Naive thymus-derived CD4-positive, alpha-beta T cell (primary cell): Measurements from ENCODE around the gene UBR2. TPM values are rescaled to one million over a fixed set of nuclear protein-coding genes. Genes with fewer than 3 reads are reported as not detected.

Experiments used
- ATAC-seq: fragments of 150-1000 bp; cut with Tn5 transposase; 2 replicates; pipeline ENCODE4 v1.10.0; 2021; ENCODE audit warnings: mild to moderate bottlenecking, moderate library complexity
- CTCF ChIA-PET: fragments of 350-600 bp; sonication (Branson Sonifier 250); formaldehyde crosslinking; loops from one replicate; lab custom pipeline; 2021; ENCODE audit warnings: antibody characterized with exemption; lab: Charles Lee
- POLR2A ChIA-PET: fragments of 350-600 bp; sonication (Branson Sonifier 250); formaldehyde crosslinking; loops from one replicate; lab custom pipeline; 2021; ENCODE audit warnings: antibody characterized with exemption, inconsistent platforms; lab: Charles Lee
- DNase-seq, 9 donors: peaks; one replicate each; pipeline versions ENCODE4 v3.0.0 to v3.0.0-alpha.2; 2020 to 2022; ENCODE audit warnings: mixed read lengths in 1 of 9
- H3K27ac ChIP-seq: one replicate; pipeline ENCODE4 v1.7.0; 2013; ENCODE audit warnings: mild to moderate bottlenecking, low read depth, low read length, moderate library complexity
- H3K27me3 ChIP-seq, 2 donors: one replicate each; pipeline ENCODE4 v1.7.0; 2013; ENCODE audit warnings: low read length in 2 of 2, mild to moderate bottlenecking in 2 of 2, moderate library complexity in 2 of 2; ENCODE audit not compliant: control insufficient read depth in 2 of 2, insufficient read depth in 2 of 2
- H3K36me3 ChIP-seq, 3 experiments: 1 replicate in 2 of 3; 2 replicates in 1 of 3; pipeline ENCODE4 v1.7.0; 2013; ENCODE audit warnings: low read length in 3 of 3, mild to moderate bottlenecking in 3 of 3, moderate library complexity in 1 of 3; ENCODE audit not compliant: insufficient read depth in 3 of 3, control insufficient read depth in 2 of 3
- H3K4me1 ChIP-seq, 2 donors: one replicate each; pipeline ENCODE4 v1.7.0; 2013; ENCODE audit warnings: low read length in 2 of 2, mild to moderate bottlenecking in 2 of 2, moderate library complexity in 1 of 2; ENCODE audit not compliant: control insufficient read depth in 2 of 2, insufficient read depth in 2 of 2
- H3K4me3 ChIP-seq: 2 replicates; pipeline ENCODE4 v1.7.0; 2013; ENCODE audit warnings: mild to moderate bottlenecking, low read length
- H3K9me3 ChIP-seq, 3 experiments: 1 replicate in 2 of 3; 2 replicates in 1 of 3; pipeline ENCODE4 v1.7.0; 2013; ENCODE audit warnings: low read length in 3 of 3; ENCODE audit not compliant: control insufficient read depth in 2 of 3
- H3K27ac Mint-ChIP-seq, 9 donors: one replicate each; pipeline ENCODE4 v1.8.0; 2020 to 2022; ENCODE audit warnings: mixed read lengths in 9 of 9, mild to moderate bottlenecking in 8 of 9, moderate library complexity in 5 of 9, inconsistent platforms in 2 of 9
- H3K27me3 Mint-ChIP-seq, 5 donors: one replicate each; pipeline ENCODE4 v1.8.0; 2021 to 2022; ENCODE audit warnings: mixed read lengths in 5 of 5, mild to moderate bottlenecking in 1 of 5
- H3K36me3 Mint-ChIP-seq, 5 donors: one replicate each; pipeline ENCODE4 v1.8.0; 2020 to 2022; ENCODE audit warnings: mixed read lengths in 5 of 5, mild to moderate bottlenecking in 3 of 5, inconsistent platforms in 1 of 5
- H3K4me1 Mint-ChIP-seq, 7 donors: one replicate each; pipeline ENCODE4 v1.8.0; 2020 to 2022; ENCODE audit warnings: mixed read lengths in 7 of 7, mild to moderate bottlenecking in 3 of 7, inconsistent platforms in 1 of 7
- H3K4me3 Mint-ChIP-seq, 10 donors: one replicate each; pipeline ENCODE4 v1.8.0; 2020 to 2022; ENCODE audit warnings: mild to moderate bottlenecking in 10 of 10, mixed read lengths in 10 of 10, moderate library complexity in 6 of 10, inconsistent platforms in 2 of 10
- H3K9me3 Mint-ChIP-seq, 11 donors: one replicate each; pipeline ENCODE4 v1.8.0; 2020 to 2022; ENCODE audit warnings: mixed read lengths in 11 of 11, mild to moderate bottlenecking in 4 of 11, inconsistent platforms in 1 of 11, moderate library complexity in 1 of 11
- intact Hi-C, 2 donors: fragments of 100-400 bp; cut with micrococcal nuclease; formaldehyde crosslinking; loops; one replicate each; pipeline ENCODE4 v1.15.1; 2023
- polyA plus RNA-seq, 2 donors: library from polyadenylated mRNA; unstranded; fragments of 300-500 nt; fragmentation: Illumina TruSeq; gene quantifications; one replicate each; pipeline ENCODE4 v1.2.3, GENCODE V29; 2021
- total RNA-seq, 6 experiments: library from RNA in 5 of 6; stranded (reverse) in 5 of 6; gene quantifications; 1 replicate in 5 of 6; 2 replicates in 1 of 6; pipeline ENCODE4 v1.2.3 and lab custom pipeline; 2021 to 2026

UBR2 gene
- total and polyA plus RNA-seq, 7 experiments from 2014 or later, result 10.1 to 45.5 (median 37.0) TPM

- ATAC-seq, result no peak
- CTCF ChIA-PET, result interaction anchor here (1.5 kb wide), 1 partner anchor 13 kb away, joined by 4 read pairs; no protein-coding TSS in a partner anchor
Observed at GRCh38 chr6:42674780-42675179, 111.0 kb downstream of the UBR2 start.

GRCh38 chr6:42679358-42679757 lies 115.5 kb downstream of the UBR2 start:
- DNase-seq (no peak), ATAC-seq (no peak)
- ChIA-PET POLR2A (interaction anchor here (0.6 to 0.9 kb wide), 3 partner anchors 10 to 672 kb away, joined by 3 read pairs; no protein-coding TSS in a partner anchor), CTCF (no interaction called here)
- Histone ChIP-seq H3K27ac (no peak overlapping the region), H3K36me3 (peaks cover 17 to 82% (median 54%) of the 10 kb centered on the region in 3 experiments), H3K4me1 (no peaks in the 10 kb centered on the region), H3K9me3 (no peaks in the 10 kb centered on the region), H3K27me3 (no peaks in the 10 kb centered on the region), H3K4me3 (no peak overlapping the region)
- Mint-ChIP-seq H3K4me3 (no peak overlapping the region), H3K9me3 (no peaks in the 10 kb centered on the region), H3K36me3 (peaks cover 21 to 64% (median 37%) of the 10 kb centered on the region in 5 donors), H3K4me1 (no peaks in the 10 kb centered on the region), H3K27me3 (no peaks in the 10 kb centered on the region), H3K27ac (peak overlapping the region in 3 of 9 donors; percentile 14 to 42 (median 21))
- intact Hi-C loops, result no loop called here

More at GRCh38 chr6:42674780-42675179, 111.0 kb downstream of the UBR2 start:
- H3K36me3 ChIP-seq, result peaks cover 18 to 95% (median 55%) of the 10 kb centered on the region in 3 experiments
- no peaks in the 10 kb centered on the region for H3K4me1 ChIP-seq
- no peak overlapping the region for H3K27ac ChIP-seq
- DNase-seq, result no peak
- H3K4me3 ChIP-seq, result no peak overlapping the region
- Mint-ChIP-seq H3K4me3 (no peak overlapping the region), H3K27me3 (no peaks in the 10 kb centered on the region), H3K27ac (peak overlapping the region in 2 of 9 donors; percentile 25 to 38), H3K36me3 (peaks cover 26 to 71% (median 43%) of the 10 kb centered on the region in 5 donors), H3K9me3 (no peaks in the 10 kb centered on the region), H3K4me1 (no peaks in the 10 kb centered on the region)
- H3K27me3 ChIP-seq, result no peaks in the 10 kb centered on the region
- H3K9me3 ChIP-seq, result no peaks in the 10 kb centered on the region
- intact Hi-C loops, result no loop called here
- POLR2A ChIA-PET, result interaction anchor here (1.1 kb wide), 1 partner anchor 12 kb away, joined by 8 read pairs; no protein-coding TSS in a partner anchor

DNA sequence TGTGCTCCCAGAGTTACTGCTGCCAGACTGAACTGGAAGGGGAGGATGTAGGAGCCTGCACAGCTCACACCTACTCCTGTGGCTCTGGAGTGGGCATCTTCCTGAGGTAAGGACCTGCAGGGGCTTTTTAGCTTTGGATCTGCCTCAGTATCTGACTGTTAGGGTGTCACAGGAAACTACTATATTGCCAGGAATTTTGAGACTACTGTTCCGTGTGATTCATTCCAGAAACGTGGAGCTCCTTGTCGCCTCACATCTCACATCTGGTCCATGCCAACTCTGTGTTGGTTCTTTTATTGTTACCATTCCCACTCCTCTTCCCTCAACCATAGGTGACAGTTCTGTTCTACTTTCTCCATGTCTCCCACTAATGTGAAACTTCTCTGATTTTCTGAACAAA lies 124.5 kb downstream of the UBR2 start:
- no peak for ATAC-seq
- ChIA-PET POLR2A (interaction anchor here (1.0 to 1.1 kb wide), 2 partner anchors 37 to 203 kb away, joined by 3 read pairs; a partner anchor contains a TSS), CTCF (interaction anchor here (0.8 to 2.2 kb wide), 2 partner anchors 16 to 37 kb away, joined by 3 to 9 read pairs; no protein-coding TSS in a partner anchor)
- Mint-ChIP-seq H3K4me3 (no peak overlapping the region), H3K4me1 (peaks cover 10 to 41% (median 26%) of the 10 kb centered on the region in 7 donors), H3K27ac (peak overlapping the region in 6 of 9 donors; percentile 24 to 87 (median 41)), H3K9me3 (peaks cover 0 to 5% (median 0%) of the 10 kb centered on the region in 11 donors), H3K27me3 (no peaks in the 10 kb centered on the region), H3K36me3 (peaks cover 0 to 74% (median 46%) of the 10 kb centered on the region in 5 donors)
- no peaks in the 10 kb centered on the region for H3K27me3 ChIP-seq
- no peaks in the 10 kb centered on the region for H3K9me3 ChIP-seq
- intact Hi-C loops, result no loop called here
- H3K36me3 ChIP-seq, result peaks cover 26 to 62% (median 27%) of the 10 kb centered on the region in 3 experiments
- H3K27ac ChIP-seq, result no peak overlapping the region
- no peak for DNase-seq
- H3K4me1 ChIP-seq, result peaks cover 2 to 6% of the 10 kb centered on the region in 2 donors
- no peak overlapping the region for H3K4me3 ChIP-seq

DNA sequence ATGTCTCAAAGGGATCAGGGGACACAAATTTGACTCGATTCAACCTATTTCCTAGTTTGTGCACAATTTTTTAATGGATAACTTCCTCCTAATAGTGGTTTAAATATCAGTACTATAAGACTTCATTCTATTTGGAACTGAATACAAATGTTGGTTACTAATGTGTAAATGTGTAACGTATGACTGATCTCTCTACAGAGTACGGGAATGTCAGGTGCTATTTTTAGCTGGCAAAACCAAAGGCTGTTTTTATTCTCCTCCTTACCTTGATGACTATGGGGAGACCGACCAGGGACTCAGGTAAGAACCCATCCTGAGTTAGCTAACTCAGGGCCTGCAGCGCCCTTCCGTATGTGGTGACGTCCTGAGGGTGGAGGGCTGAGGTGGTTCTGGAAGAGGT lies 125.5 kb downstream of the UBR2 start:
- peaks cover 0 to 5% (median 0%) of the 10 kb centered on the region in 11 donors for H3K9me3 Mint-ChIP-seq
- DNase-seq (no peak), ATAC-seq (no peak)
- Histone ChIP-seq H3K4me1 (peaks cover 10 to 16% of the 10 kb centered on the region in 2 donors), H3K27me3 (no peaks in the 10 kb centered on the region), H3K27ac (no peak overlapping the region), H3K4me3 (no peak overlapping the region), H3K9me3 (no peaks in the 10 kb centered on the region), H3K36me3 (peaks cover 23 to 56% (median 27%) of the 10 kb centered on the region in 3 experiments)
- H3K27me3 Mint-ChIP-seq, result no peaks in the 10 kb centered on the region
- peaks cover 19 to 52% (median 36%) of the 10 kb centered on the region in 7 donors for H3K4me1 Mint-ChIP-seq
- intact Hi-C loops, result no loop called here
- H3K36me3 Mint-ChIP-seq, result peaks cover 0 to 63% (median 42%) of the 10 kb centered on the region in 5 donors
- H3K27ac Mint-ChIP-seq, result peak overlapping the region in 8 of 9 donors; percentile 54 to 89 (median 74)
- POLR2A ChIA-PET, result interaction anchor here (0.6 kb wide), 1 partner anchor 10 kb away, joined by 3 read pairs; no protein-coding TSS in a partner anchor
- no peak overlapping the region for H3K4me3 Mint-ChIP-seq
- CTCF ChIA-PET, result interaction anchor here (1.0 to 2.2 kb wide), 2 partner anchors 36 to 585 kb away, joined by 3 to 9 read pairs; no protein-coding TSS in a partner anchor

DNA sequence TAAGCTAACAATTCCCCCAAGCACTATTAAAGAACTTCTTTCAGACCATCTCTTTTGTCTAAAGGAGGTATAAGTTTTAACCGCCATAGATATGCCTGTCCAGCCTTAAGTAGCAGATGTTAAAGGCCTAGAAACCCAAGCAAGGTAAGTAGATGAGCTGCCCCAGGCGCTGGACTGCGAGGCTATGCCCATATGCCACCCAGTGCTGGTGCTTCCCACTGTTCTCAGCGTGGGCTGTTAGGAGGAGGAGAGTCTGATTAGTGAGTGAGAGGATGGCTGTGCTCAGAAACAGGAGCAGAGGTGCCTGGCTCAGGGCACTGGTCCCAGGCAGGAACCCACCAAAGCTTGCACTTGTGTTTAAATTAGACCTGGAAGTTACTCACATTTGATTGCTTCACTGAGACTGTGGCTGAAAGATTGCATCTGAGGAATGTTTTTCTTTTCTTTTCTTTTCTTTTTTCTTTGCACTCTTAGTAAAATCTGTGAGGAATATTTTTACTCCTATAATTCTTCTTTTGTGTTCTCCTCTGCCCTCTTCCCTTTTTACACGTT lies 126.4 kb downstream of the UBR2 start:
- no peak for ATAC-seq
- Histone ChIP-seq H3K9me3 (no peaks in the 10 kb centered on the region), H3K27me3 (no peaks in the 10 kb centered on the region), H3K36me3 (peaks cover 17 to 48% (median 19%) of the 10 kb centered on the region in 3 experiments), H3K4me3 (no peak overlapping the region), H3K27ac (peak overlapping the region; percentile 46), H3K4me1 (peaks cover 10 to 16% of the 10 kb centered on the region in 2 donors)
- intact Hi-C loops, result no loop called here
- ChIA-PET POLR2A (interaction anchor here (0.6 to 0.7 kb wide), 3 partner anchors 11 to 203 kb away, joined by 3 read pairs; no protein-coding TSS in a partner anchor), CTCF (interaction anchor here (1.0 to 2.2 kb wide), 2 partner anchors 35 to 586 kb away, joined by 3 to 9 read pairs; no protein-coding TSS in a partner anchor)
- DNase-seq, result no peak
- H3K36me3 Mint-ChIP-seq, result peaks cover 0 to 55% (median 37%) of the 10 kb centered on the region in 5 donors
- H3K4me1 Mint-ChIP-seq, result peaks cover 19 to 60% (median 40%) of the 10 kb centered on the region in 7 donors
- H3K4me3 Mint-ChIP-seq, result no peak overlapping the region
- H3K27ac Mint-ChIP-seq, result peak overlapping the region; percentile 54 to 89 (median 84)
- peaks cover 0 to 5% (median 0%) of the 10 kb centered on the region in 11 donors for H3K9me3 Mint-ChIP-seq
- H3K27me3 Mint-ChIP-seq, result no peaks in the 10 kb centered on the region

DNA sequence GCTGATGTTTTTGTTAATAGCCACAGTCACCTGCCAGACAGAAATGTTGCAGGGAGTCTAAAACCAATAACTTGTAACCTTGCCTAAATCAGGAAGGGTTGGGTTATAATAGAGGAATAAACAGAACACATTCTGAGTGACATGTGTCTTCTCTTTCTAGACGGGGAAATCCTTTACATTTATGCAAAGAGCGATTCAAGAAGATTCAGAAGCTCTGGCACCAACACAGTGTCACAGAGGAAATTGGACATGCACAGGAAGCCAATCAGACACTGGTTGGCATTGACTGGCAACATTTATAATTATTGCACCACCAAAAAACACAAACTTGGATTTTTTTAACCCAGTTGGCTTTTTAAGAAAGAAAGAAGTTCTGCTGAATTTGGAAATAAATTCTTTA lies 127.0 kb downstream of the UBR2 start:
- POLR2A ChIA-PET, result interaction anchor here (0.7 kb wide), 1 partner anchor 80 kb away, joined by 3 read pairs; no protein-coding TSS in a partner anchor
- Histone ChIP-seq H3K4me1 (peaks cover 10 to 16% of the 10 kb centered on the region in 2 donors), H3K27ac (peak overlapping the region; percentile 46), H3K27me3 (no peaks in the 10 kb centered on the region), H3K9me3 (no peaks in the 10 kb centered on the region), H3K4me3 (no peak overlapping the region), H3K36me3 (peaks cover 17 to 42% (median 19%) of the 10 kb centered on the region in 3 experiments)
- Mint-ChIP-seq H3K4me3 (no peak overlapping the region), H3K27me3 (no peaks in the 10 kb centered on the region), H3K9me3 (peaks cover 0 to 5% (median 0%) of the 10 kb centered on the region in 11 donors), H3K4me1 (peaks cover 19 to 60% (median 40%) of the 10 kb centered on the region in 7 donors), H3K27ac (peak overlapping the region; percentile 54 to 89 (median 84)), H3K36me3 (peaks cover 0 to 50% (median 34%) of the 10 kb centered on the region in 5 donors)
- ATAC-seq (no peak), DNase-seq (peak in 2 of 9 donors; percentile 2 to 17)
- intact Hi-C loops, result no loop called here
- CTCF ChIA-PET, result no interaction called here
